ENCODE data around the gene AFF4. TPM values are rescaled to one million over a fixed set of nuclear protein-coding genes. Genes with fewer than 3 reads are reported as not detected.

AFF4 gene
- total and polyA plus RNA-seq, 2 of the 4 experiments (the other 2 are of a cell fraction), result 27.3 to 57.2 TPM

DNA sequence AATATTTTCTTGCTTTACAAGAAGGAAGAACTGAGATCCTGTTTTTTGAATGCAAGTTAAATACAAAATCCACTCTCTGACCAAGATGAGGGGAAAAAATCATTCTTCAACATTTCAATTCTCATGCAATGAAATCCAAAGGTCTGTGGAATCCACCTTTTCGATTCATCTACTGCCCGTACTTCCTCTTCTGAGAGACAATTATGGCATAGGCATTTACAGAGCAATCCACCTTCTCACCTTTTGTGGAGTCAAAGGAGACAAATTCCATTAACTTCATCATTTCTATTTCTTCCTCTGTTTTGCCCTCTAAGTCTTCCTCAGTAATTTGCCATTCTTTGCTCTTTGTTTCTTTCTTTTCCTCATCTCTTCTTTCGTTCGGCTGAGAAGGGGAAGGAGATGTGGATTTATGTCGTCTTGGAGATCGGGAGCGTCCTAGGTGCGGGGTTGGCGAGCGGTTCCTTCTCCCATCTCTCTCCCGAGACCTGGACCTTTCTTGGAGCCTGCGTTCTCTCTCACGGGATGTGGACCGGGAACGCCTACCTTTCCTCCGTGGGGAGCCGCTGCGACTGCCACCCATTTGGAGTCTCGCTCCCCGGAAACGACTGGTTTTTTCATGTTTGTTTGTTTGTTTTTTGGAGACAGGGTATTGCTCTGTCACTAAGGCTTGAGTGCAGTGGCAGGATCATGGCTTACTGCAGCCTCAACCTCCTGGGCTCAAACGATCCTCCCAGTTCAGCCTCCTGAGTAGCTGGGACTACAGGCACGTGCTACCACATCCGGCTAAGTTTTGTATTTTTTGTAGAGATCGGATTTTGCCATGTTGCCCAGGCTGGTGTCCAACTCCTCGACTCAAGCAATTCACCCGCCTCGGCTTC is 24.3 kb upstream of the AFF4 start:
- TF ChIP-seq USF2 (IDR thresholded peaks at IDR 0.05; ENCODE audit: low read depth, low read length) (no peak), FOS (IDR thresholded peaks at IDR 0.05; ENCODE audit: low read depth, low read length) (no peak), ELK1 (IDR thresholded peaks at IDR 0.05; ENCODE audit: borderline replicate concordance, low read depth, low read length) (no peak), BHLHE40 (IDR thresholded peaks at IDR 0.05; ENCODE audit: low read depth, low read length) (no peak), RCOR1 (IDR thresholded peaks at IDR 0.05; ENCODE audit: insufficient replicate concordance, low read length) (no peak), RAD21 (IDR thresholded peaks at IDR 0.05; ENCODE audit: low read length) (no peak), POLR2A (IDR thresholded peaks at IDR 0.05; ENCODE audit: low read depth, low read length) (no peak), CHD1 (IDR thresholded peaks at IDR 0.05; ENCODE audit: low read depth, low read length) (no peak), CEBPB (IDR thresholded peaks at IDR 0.05; ENCODE audit: low read depth, low read length) (no peak), NFE2L2 (IDR thresholded peaks at IDR 0.05; ENCODE audit: low read depth, low read length) (no peak), SMC3 (IDR thresholded peaks at IDR 0.05; ENCODE audit: low read depth, low read length) (no peak), MXI1 (IDR thresholded peaks at IDR 0.05; ENCODE audit: borderline replicate concordance, low read depth, low read length) (no peak)
- TF ChIP-seq, protein P1, sequence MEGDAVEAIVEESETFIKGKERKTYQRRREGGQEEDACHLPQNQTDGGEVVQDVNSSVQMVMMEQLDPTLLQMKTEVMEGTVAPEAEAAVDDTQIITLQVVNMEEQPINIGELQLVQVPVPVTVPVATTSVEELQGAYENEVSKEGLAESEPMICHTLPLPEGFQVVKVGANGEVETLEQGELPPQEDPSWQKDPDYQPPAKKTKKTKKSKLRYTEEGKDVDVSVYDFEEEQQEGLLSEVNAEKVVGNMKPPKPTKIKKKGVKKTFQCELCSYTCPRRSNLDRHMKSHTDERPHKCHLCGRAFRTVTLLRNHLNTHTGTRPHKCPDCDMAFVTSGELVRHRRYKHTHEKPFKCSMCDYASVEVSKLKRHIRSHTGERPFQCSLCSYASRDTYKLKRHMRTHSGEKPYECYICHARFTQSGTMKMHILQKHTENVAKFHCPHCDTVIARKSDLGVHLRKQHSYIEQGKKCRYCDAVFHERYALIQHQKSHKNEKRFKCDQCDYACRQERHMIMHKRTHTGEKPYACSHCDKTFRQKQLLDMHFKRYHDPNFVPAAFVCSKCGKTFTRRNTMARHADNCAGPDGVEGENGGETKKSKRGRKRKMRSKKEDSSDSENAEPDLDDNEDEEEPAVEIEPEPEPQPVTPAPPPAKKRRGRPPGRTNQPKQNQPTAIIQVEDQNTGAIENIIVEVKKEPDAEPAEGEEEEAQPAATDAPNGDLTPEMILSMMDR (conservative IDR thresholded peaks at IDR 0.05; ENCODE audit: low read depth, low read length), result no peak
- no peak for ATAC-seq (ENCODE audit: low read depth)
- H3K27ac ChIP-seq (ENCODE audit: insufficient read depth, low read length), result no peak overlapping the region
- H3K56ac ChIP-seq (ENCODE audit: extremely low read depth, insufficient read depth, low read length), result no peak overlapping the region
- in situ Hi-C loops (cut with MboI; ENCODE audit: low sequenced_read_pairs) (no loop called here), intact Hi-C loops (cut with micrococcal nuclease) (no loop called here), dilution Hi-C loops (cut with HindIII; ENCODE audit: low sequenced_read_pairs, unreplicated experiment) (no loop called here)
- no peak overlapping the region for H3K18ac ChIP-seq (ENCODE audit: low read depth, low read length)
- no peak overlapping the region for H3K4me2 ChIP-seq (ENCODE audit: low read depth, low read length)
- H3K27me3 ChIP-seq (ENCODE audit: control insufficient read depth, insufficient read depth, low read length), result no peaks in the 10 kb centered on the region
- no peak overlapping the region for H4K91ac ChIP-seq (ENCODE audit: insufficient read depth, low read depth, low read length)
- H4K5ac ChIP-seq (ENCODE audit: low read depth, low read length), result no peak overlapping the region
- CTCF ChIA-PET, result no interaction called here
- no peak overlapping the region for H2BK20ac ChIP-seq (ENCODE audit: low read depth, low read length)
- no peak for DNase-seq
- H3K36me3 ChIP-seq (ENCODE audit: control insufficient read depth, insufficient read depth, low read length), result no peaks in the 10 kb centered on the region
- H2AK5ac ChIP-seq (ENCODE audit: low read depth, low read length), result no peak overlapping the region
- no peak overlapping the region for H2BK120ac ChIP-seq (ENCODE audit: low read depth, low read length)
- H2BK15ac ChIP-seq (ENCODE audit: low read depth, low read length), result no peak overlapping the region
- H3K4me1 ChIP-seq (ENCODE audit: control insufficient read depth, insufficient read depth, low read length), result no peaks in the 10 kb centered on the region
- H2AFZ ChIP-seq (replicated peaks; ENCODE audit: low read length, poor library complexity), result no peak overlapping the region
- H3K9me1 ChIP-seq (ENCODE audit: insufficient read depth, low read length), result no peaks in the 10 kb centered on the region
- WGBS, 2 experiments (ENCODE audit: extremely low coverage in 2 of 2, insufficient read length in 1 of 2), result 95% methylated on average over 7 of the region's 28 CpGs; no CpG with 5 or more reads in 1 of the 2 experiments
- BruUV-seq (replicated peaks), result no TSS peak
- no peaks in the 10 kb centered on the region for H3K79me1 ChIP-seq (ENCODE audit: low read depth in 1 of 2, low read length in 2 of 2)
- no peak overlapping the region for H4K8ac ChIP-seq (ENCODE audit: low read depth in 2 of 2, low read length in 2 of 2)
- H2BK5ac ChIP-seq (ENCODE audit: low read depth, low read length, poor library complexity, severe bottlenecking), result no peak overlapping the region
- H3K14ac ChIP-seq (replicated peaks; ENCODE audit: low read depth, low read length), result no peak overlapping the region
- no peak overlapping the region for H3K4ac ChIP-seq (ENCODE audit: low read depth, low read length)
- H4K20me1 ChIP-seq (ENCODE audit: insufficient read depth, low read length), result no peaks in the 10 kb centered on the region
- H3K9ac ChIP-seq (ENCODE audit: low read depth, low read length), result no peak overlapping the region
- no peak overlapping the region for H2AK9ac ChIP-seq (replicated peaks; ENCODE audit: low read depth, low read length, poor library complexity)
- H3K9me3 ChIP-seq (ENCODE audit: control insufficient read depth, insufficient read depth, low read length), result no peaks in the 10 kb centered on the region
- H3K23ac ChIP-seq (ENCODE audit: low read depth, low read length), result no peak overlapping the region
- no peak overlapping the region for H3K4me3 ChIP-seq (ENCODE audit: insufficient read depth, low read depth, low read length)
- POLR2A ChIA-PET (ENCODE audit: unreplicated experiment), result no interaction called here
